ENCODE data around the gene SLC15A3. TPM values are rescaled to one million over a fixed set of nuclear protein-coding genes. Genes with fewer than 3 reads are reported as not detected.
"Not testable (repeated sequence)": the region's sequence is repeated elsewhere in the genome, so short reads cannot be mapped to it uniquely, and the experiment has no call there.

SLC15A3 gene
- total RNA-seq, 1 donor from 2014 or later: 0.62 TPM

GRCh38 chr11:60910711-60911380 lies 41.1 kb downstream of the SLC15A3 start:
- peaks cover 9% of the 10 kb centered on the region for H3K36me3 Mint-ChIP-seq (ENCODE audit: low read depth, unreplicated experiment)
- no peaks in the 10 kb centered on the region for H3K9me3 Mint-ChIP-seq (ENCODE audit: unreplicated experiment)
- DNase-seq (ENCODE audit: low spot score): peak; percentile 36
- H3K27me3 Mint-ChIP-seq (ENCODE audit: unreplicated experiment): peaks cover 17% of the 10 kb centered on the region
- no peak for TF ChIP-seq CTCF (IDR thresholded peaks at IDR 0.05; ENCODE audit: unreplicated experiment)
- H3K27ac Mint-ChIP-seq (ENCODE audit: unreplicated experiment): peak overlapping the region; percentile 98
- H3K4me3 Mint-ChIP-seq (ENCODE audit: unreplicated experiment): peak overlapping the region; percentile 72
- H3K4me1 Mint-ChIP-seq (ENCODE audit: unreplicated experiment): peaks cover 63% of the 10 kb centered on the region

GRCh38 chr11:60910281-60910687 lies 41.7 kb downstream of the SLC15A3 start:
- TF ChIP-seq CTCF (IDR thresholded peaks at IDR 0.05; ENCODE audit: unreplicated experiment): no peak
- H3K27ac Mint-ChIP-seq (ENCODE audit: unreplicated experiment): peak overlapping the region; percentile 98
- no peak for DNase-seq (ENCODE audit: low spot score)
- H3K27me3 Mint-ChIP-seq (ENCODE audit: unreplicated experiment): peaks cover 17% of the 10 kb centered on the region
- peaks cover 9% of the 10 kb centered on the region for H3K36me3 Mint-ChIP-seq (ENCODE audit: low read depth, unreplicated experiment)
- no peak overlapping the region for H3K4me3 Mint-ChIP-seq (ENCODE audit: unreplicated experiment)
- no peaks in the 10 kb centered on the region for H3K9me3 Mint-ChIP-seq (ENCODE audit: unreplicated experiment)
- H3K4me1 Mint-ChIP-seq (ENCODE audit: unreplicated experiment): peaks cover 61% of the 10 kb centered on the region

DNA sequence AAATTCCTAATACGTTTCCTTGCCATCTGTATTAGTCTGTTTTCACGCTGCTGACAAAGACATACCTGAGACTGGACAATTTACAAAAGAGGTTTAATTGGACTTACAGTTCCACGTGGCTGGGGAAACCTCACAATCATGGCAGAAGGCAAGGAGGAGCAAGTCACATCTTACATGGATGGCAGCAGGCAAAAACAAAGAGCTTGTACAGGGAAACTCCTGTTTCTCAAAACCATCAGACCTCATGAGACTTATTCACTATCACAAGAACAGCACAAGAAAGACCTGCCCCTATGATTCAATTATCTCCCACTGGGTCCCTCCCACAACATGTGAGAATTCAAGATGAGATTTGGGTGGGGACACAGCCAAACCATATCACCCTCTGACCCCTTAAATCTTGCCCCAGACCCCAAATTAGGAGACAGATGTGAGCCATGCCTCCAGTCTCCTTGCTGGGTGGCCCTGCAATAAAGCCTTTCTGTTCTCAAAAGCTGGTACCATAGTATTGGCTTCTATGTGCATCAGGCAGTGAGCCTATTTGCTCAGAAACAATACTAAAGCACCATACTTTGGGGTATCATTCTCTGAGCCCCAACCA lies 42.2 kb downstream of the SLC15A3 start:
- peaks cover 13% of the 10 kb centered on the region for H3K27me3 Mint-ChIP-seq (ENCODE audit: unreplicated experiment)
- peaks cover 60% of the 10 kb centered on the region for H3K4me1 Mint-ChIP-seq (ENCODE audit: unreplicated experiment)
- DNase-seq (ENCODE audit: low spot score); H3K36me3 Mint-ChIP-seq (ENCODE audit: low read depth, unreplicated experiment); H3K27ac Mint-ChIP-seq (ENCODE audit: unreplicated experiment); H3K9me3 Mint-ChIP-seq (ENCODE audit: unreplicated experiment); H3K4me3 Mint-ChIP-seq (ENCODE audit: unreplicated experiment): not testable (repeated sequence)

- Mint-ChIP-seq H3K9me3 (ENCODE audit: unreplicated experiment) (no peaks in the 10 kb centered on the region), H3K36me3 (ENCODE audit: low read depth, unreplicated experiment) (peaks cover 9% of the 10 kb centered on the region), H3K4me1 (ENCODE audit: unreplicated experiment) (peaks cover 65% of the 10 kb centered on the region), H3K27ac (ENCODE audit: unreplicated experiment) (no peak overlapping the region), H3K27me3 (ENCODE audit: unreplicated experiment) (peaks cover 10% of the 10 kb centered on the region), H3K4me3 (ENCODE audit: unreplicated experiment) (no peak overlapping the region)
- no peak for DNase-seq (ENCODE audit: low spot score)
- no peak for TF ChIP-seq CTCF (IDR thresholded peaks at IDR 0.05; ENCODE audit: unreplicated experiment)
Observed at GRCh38 chr11:60908803-60909202, 43.2 kb downstream of the SLC15A3 start.

DNA sequence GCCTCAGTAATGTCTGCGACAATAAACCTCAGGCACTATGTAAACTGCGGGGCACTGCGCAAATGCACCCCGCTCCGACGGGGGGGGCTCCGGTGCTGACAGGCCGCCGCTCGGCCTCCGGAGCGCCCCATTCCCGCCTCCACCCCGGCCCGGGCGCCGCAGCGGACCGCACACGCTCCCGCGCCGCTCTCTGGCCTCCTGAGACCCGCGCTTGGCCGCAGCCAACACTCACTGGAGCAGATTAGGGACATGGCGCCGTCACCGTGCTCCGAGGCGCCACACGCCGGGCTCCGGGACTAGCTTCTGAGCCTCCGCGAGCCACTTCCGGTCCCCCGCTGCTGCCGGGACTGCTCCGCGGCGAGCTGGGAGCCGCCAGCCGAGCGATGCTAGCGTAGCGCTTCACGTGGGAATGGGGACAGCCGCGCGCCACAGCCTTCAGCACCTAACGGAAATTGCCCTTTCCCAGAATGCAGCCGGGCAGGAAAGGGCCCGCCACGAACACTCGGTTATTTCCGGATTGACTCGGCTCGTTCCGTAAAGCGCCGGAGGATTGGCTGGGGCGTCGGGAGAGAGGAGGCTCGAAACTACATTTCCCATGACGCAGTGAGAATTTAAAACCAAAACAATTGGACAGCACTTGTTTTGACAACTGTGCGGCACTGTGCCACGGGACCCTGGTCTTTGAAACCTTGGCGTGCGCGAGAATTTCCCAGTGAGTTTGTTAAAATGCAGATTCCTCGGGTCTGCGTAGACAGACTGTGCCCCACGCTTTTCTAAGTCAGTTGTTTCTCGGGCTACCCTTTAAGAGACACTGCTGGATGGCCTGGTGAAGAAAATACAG lies 45.6 kb downstream of the SLC15A3 start, which contains the start of gene PRPF19:
TSS of gene PRPF19 (minus strand) at position 454 of the 841 bp plus-strand sequence. CDS start at position 251, 203 bp downstream.
- Mint-ChIP-seq H3K4me3 (ENCODE audit: unreplicated experiment) (peak within 1 kb of the TSS; percentile 89), H3K9me3 (ENCODE audit: unreplicated experiment) (no peaks in the 10 kb centered on the region), H3K36me3 (ENCODE audit: low read depth, unreplicated experiment) (peaks cover 19% of the 10 kb centered on the region), H3K4me1 (ENCODE audit: unreplicated experiment) (peaks cover 42% of the 10 kb centered on the region), H3K27ac (ENCODE audit: unreplicated experiment) (peak within 1 kb of the TSS; percentile 92), H3K27me3 (ENCODE audit: unreplicated experiment) (peaks cover 6% of the 10 kb centered on the region)
- peak; percentile 99 for DNase-seq (ENCODE audit: low spot score)
- no peak for TF ChIP-seq CTCF (IDR thresholded peaks at IDR 0.05; ENCODE audit: unreplicated experiment)

Data from endothelial cell (in vitro differentiated cells).